A204.1 (cell line): ENCODE results near the gene ZBTB49.

Experiments
- FAIRE-seq: peaks from 2 replicates; lab custom pipeline; 2012; peaks lifted over from hg19 to GRCh38; lab: Jason Lieb, UNC

Gene ZBTB49

DNA sequence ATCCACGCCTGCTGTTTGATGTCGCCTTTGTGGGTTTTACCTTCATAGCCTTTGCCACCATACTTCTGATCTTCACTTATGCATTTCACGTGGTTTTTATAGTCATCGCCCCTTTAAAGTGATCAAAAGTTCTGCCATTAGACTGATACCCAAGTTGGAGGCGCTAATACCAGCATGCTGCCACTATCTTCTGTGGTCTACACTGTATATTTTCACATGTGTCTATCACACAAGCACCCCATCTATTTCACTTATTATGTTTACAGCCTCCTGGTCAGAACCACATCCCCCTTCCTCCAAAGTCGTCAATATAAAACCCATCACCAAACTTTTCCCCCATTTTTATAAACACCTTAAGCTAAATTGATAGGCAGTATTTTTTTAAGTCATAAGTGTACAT, 8.3 kb upstream of the ZBTB49 start:
- no peak for FAIRE-seq

DNA sequence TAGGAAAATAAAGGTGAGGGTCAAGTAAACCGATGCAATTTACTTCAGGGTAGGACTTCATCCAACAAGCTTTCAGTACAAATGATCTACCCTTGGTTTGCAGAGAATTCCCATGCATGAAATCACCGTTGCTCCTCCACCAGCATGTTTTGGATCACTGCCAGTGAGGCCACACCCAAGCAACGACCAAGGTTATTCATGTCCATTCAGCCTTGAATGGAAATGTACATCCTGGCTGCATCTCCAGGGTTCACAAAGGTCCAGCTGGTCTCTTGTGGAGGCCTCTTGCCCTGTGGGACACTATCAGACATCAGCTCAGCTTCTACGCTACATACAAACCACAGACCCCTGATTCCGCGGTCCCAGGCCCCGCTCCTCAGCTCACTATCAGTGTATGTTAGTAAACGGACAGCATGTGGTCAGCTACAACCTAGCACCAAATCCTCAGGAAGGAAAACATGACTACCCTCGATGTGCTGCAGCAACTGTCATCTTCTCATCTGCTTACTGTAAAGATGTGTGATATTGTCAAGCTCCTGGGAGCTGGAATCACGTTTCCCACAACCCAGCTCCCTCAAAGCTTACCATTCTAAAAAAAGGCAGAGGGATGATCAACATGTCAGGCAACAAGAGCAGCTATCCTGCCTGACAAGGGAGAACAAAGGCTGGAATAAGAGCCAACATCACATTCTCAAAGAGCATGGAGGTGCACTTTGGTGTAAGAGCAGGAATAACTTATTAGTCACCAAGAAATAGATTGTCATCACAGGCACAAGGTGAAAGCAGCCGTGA, 5.0 kb upstream of the ZBTB49 start:
- no peak for FAIRE-seq

GRCh38 chr4:4288098-4288497, 2.0 kb upstream of the ZBTB49 start:
- FAIRE-seq = no peak

GRCh38 chr4:4289055-4289454, 996 bp upstream of the ZBTB49 start:
- FAIRE-seq = no peak

DNA sequence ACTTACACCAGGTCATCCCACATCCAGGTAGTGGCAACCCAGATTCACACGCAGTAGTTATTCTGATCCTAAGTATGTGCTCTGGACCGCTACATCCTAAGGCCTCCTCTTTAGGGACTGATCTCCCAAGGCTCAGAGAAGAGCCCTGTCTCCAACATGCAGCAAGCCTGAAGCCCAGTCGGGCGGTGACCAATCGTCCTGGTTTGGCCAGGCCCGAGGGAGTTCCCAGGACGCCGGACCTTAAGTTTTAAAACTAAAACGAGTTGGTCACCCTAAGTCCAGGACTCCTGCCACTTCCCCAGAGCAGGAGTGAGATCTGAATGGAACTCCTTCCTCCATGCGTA, 482 bp upstream of the ZBTB49 start:
- FAIRE-seq = no peak

GRCh38 chr4:4293279-4293678, 3.2 kb downstream of the ZBTB49 start:
- FAIRE-seq = no peak

GRCh38 chr4:4296283-4296846, 6.3 kb downstream of the ZBTB49 start:
- FAIRE-seq = no peak

- FAIRE-seq = no peak
Observed at GRCh38 chr4:4299006-4299405, 9.0 kb downstream of the ZBTB49 start.

DNA sequence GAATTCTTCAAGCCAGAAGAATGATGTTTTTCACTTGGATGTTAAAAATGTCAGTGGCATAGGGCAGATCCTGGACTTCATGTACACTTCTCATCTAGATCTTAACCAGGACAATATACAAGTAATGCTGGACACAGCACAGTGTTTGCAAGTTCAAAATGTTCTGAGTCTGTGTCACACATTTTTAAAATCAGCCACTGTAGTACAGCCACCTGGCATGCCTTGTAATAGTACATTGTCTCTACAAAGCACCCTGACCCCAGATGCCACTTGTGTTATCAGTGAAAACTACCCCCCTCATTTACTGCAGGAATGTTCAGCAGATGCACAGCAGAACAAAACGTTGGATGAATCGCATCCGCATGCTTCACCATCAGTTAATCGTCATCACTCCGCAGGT, 11.9 kb downstream of the ZBTB49 start:
- FAIRE-seq = no peak

DNA sequence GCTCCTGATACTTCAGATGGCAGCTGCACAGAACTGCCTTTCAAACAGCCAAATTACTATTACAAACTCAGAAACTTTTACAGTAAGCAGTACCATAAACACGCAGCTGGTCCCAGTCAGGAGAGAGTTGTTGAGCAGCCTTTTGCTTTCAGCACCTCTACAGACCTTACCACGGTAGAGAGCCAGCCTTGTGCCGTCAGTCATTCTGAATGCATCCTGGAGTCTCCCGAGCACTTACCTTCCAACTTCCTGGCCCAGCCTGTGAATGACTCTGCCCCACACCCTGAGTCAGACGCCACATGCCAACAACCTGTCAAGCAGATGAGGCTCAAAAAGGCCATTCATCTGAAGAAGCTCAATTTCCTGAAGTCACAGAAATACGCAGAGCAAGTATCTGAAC, 12.4 kb downstream of the ZBTB49 start:
- FAIRE-seq = no peak

DNA sequence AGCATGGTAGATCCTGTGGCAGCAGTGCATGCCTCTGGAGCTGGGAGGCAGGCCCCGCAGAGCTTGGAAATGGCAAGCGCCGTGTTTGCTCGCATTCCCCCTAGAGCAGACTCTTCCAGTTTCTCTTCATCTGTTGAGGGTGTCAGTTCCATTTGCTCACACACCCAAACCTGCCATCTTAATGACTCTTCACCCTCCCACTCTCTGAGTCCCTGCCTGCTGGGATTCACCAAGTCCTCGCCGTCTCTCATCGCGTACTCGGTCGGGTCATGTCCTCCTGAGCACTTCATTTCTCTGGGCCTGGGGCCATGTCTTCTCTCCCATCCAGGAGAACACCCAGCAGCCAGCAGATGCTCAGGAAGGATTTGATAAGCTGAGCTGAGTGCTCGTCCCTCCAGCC, 16.9 kb downstream of the ZBTB49 start:
- no peak for FAIRE-seq

- no peak for FAIRE-seq
Observed at GRCh38 chr4:4308800-4309441, 18.9 kb downstream of the ZBTB49 start.

DNA sequence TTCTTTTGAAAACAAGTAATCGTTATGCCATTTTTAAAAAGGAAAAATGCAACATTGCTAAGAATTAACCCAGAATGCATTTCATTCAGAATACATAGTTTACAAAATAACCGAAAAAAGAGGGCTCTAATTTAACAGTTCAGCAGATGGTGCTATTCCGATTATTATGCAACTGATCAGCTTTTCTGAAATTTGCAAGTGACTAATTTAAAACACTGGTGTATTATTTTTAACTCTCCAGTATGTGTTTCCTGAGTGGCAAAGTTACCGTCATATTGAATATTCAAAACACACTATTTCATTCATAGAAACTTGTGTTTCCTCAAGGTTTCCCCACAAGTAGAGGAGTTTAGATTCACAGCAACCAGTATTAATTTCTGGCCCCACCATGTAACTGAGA, 21.1 kb downstream of the ZBTB49 start:
- no peak for FAIRE-seq

GRCh38 chr4:4315461-4316149, 25.6 kb downstream of the ZBTB49 start:
- no peak for FAIRE-seq

- no peak for FAIRE-seq
Observed at GRCh38 chr4:4316150-4316495, 26.1 kb downstream of the ZBTB49 start.

DNA sequence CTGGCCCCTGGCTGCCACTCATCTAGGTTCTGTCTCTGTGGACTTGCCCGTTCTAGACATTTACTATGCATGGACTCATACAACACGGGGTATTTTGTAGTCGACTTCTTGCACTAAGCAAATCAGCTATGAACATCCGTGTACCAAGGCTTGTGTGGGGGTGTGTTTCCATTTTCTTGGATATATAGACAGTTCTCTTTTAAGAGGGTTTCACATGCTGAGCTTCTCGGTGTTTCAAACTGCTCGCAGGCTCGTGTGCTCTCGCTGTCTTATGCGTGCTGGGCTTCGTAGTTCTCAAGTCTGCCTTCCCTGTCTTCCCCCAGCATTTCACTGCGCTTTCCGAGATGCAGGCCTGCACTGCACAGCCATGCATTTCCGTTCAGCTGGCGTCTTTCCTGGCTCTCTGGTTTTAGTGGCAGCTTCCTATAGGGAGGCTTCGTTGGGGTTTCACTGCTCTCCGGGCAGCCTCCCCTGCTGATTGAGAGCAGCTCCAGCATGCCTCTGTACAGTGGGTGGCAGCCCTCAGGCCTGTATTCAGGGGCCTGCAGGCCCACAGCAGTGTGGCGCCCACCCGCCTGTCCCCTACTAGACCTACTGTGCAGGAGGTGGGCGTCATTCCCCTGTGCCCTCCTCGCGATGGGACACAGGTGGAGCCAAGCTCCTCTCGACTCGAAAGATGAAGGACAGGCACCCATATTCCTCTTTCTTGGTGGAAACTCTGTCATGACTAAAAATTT, 27.6 kb downstream of the ZBTB49 start:
- no peak for FAIRE-seq

DNA sequence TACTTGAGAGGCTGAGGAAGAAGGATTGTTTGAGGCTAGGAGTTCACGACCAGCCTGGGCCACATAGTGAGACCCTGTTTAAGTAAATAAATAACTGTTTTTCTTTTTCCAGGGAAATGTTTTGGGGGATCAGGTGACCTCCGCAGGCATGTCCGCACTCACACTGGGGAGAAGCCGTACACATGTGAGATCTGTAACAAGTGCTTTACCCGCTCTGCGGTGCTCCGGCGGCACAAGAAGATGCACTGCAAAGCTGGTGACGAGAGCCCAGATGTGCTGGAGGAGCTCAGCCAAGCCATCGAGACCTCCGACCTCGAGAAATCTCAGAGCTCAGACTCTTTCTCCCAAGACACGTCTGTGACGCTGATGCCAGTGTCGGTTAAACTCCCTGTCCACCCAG, 30.5 kb downstream of the ZBTB49 start:
- no peak for FAIRE-seq

DNA sequence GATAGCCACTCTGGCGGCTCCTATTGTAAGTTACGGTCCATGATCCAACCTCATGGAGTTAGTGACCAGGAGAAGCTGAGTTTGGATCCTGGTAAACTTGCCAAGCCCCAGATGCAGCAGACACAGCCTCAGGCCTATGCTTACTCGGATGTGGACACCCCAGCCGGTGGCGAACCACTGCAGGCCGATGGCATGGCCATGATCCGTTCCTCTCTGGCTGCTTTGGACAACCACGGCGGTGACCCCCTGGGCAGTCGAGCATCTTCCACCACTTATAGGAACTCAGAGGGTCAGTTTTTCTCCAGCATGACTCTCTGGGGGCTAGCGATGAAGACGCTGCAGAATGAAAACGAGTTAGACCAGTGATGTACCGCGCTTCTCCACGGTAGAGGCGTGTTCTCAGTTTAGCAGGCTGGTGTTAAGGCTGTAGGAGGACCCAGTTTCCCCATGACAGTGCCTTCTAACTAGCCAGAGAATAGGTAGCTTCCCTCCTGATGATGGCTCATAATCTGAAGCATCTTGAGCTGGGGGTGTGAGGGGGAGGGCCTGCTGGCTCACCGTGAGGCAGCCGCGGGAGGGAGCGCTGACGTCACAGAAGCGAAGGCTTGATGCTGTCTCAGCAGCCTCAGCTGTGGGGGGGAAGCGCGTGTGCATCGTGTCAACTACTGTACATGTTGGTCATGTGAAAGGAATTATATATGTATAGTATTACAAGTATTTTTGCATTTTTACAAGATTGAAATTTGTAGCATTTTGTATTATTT, 31.1 kb downstream of the ZBTB49 start:
- FAIRE-seq = no peak

DNA sequence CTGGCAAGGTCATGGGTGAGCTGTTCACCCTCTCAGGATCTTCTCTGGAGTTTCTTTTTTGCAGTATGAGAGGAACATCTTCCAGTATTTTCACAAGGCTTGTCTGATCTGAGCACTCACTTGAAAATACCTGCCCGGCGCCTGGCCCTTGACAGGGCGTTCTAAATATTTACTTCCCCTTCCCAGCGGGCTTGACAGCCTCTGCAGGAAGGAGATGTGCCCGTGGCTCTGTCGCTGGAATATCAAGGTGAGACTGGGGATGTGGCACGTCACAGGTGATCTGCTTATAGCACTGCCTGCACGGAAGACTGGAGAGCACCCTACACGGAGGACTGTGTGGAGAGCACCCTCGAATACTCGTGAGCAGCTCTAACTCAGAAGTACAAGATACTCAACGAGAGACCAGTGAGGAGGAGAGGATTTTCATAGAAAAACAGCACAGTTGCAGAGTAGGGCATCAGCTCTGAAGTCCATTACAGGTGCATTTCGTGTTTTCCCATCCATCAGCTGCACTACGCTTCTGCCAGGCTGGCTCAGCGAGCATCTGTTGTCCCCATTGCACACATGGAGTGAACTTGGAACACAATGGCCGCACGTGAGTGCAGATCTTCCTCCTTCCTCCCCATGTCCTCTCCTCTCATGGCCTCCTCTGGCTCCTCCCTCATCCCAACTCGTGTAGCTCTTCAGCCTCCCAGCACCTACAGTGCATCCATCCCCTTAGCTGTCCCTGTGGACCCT, 32.1 kb downstream of the ZBTB49 start:
- no peak for FAIRE-seq

DNA sequence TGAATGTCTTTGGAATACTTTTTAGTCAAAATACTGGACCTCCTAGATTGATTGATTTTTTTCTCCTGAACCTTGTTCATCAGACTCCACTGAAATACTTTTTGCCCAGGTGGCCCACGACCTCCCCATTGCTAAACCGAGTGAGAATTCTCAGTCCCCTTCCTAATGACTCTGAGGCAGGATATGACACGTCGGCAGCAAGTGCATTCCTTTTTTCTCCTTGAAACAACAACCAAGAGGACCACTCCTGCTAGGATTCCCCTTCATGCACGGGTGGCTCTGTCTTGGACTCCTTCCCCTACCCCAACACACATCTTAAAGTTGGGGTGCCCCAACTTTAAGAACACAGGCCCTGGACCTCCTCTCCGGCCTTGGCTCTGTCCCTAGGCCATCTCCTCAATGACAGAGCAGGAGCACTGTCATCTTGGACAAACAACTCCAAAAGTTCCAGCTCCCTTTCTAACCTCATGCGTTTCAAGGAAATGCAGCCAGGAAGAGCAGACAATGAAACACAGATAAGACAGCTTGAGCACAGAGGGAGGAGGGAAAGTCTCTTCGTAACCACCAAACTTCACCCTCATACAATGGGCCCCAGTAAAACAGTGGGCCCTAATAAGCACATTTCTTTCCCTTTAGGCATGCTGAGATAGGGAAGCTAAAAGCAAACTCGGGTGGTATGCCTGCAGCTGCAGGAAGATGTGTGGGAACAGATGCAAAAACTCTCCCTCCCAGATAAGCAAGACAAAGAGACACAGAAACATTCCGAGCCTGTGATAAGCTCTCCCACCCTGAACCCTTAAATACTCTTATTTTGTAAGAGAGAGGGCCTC, 33.9 kb downstream of the ZBTB49 start:
- no peak for FAIRE-seq
